ENCODE results near the gene C2orf49.

DNA sequence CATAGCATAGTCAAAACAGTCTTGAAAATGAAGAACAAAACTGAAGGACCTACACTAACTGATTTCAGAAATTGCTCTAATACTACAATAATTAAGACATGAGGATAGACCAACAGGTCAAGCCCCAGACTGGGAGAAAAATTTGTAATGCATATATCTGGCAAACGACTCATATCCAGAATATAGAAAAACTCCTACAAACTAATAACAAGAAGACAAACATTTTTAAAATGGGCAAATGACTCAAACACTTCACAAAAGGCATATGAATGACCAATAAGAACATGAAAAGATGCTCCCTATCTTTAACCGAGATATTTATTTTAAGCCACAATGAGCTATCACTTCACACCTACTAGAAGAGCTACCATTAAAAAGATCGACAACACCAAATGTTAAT is 22.0 kb upstream of the C2orf49 start:
- TF ChIP-seq, protein P1, sequence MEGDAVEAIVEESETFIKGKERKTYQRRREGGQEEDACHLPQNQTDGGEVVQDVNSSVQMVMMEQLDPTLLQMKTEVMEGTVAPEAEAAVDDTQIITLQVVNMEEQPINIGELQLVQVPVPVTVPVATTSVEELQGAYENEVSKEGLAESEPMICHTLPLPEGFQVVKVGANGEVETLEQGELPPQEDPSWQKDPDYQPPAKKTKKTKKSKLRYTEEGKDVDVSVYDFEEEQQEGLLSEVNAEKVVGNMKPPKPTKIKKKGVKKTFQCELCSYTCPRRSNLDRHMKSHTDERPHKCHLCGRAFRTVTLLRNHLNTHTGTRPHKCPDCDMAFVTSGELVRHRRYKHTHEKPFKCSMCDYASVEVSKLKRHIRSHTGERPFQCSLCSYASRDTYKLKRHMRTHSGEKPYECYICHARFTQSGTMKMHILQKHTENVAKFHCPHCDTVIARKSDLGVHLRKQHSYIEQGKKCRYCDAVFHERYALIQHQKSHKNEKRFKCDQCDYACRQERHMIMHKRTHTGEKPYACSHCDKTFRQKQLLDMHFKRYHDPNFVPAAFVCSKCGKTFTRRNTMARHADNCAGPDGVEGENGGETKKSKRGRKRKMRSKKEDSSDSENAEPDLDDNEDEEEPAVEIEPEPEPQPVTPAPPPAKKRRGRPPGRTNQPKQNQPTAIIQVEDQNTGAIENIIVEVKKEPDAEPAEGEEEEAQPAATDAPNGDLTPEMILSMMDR (IDR thresholded peaks at IDR 0.05; ENCODE audit: insufficient read depth, low read length): no peak
- TF ChIP-seq POLR2AphosphoS5 (IDR thresholded peaks at IDR 0.05; ENCODE audit: low read depth) (no peak), GABPA (IDR thresholded peaks at IDR 0.05; ENCODE audit: low read depth) (no peak)

Data from HL-60 (cell line).